ENCODE measurements around the gene SPARCL1. TPM values are rescaled to one million over a fixed set of nuclear protein-coding genes. Genes with fewer than 3 reads are reported as not detected.
"Not testable (repeated sequence)": the region's sequence is repeated elsewhere in the genome, so short reads cannot be mapped to it uniquely, and the experiment has no call there.

The SPARCL1 gene, protein sequence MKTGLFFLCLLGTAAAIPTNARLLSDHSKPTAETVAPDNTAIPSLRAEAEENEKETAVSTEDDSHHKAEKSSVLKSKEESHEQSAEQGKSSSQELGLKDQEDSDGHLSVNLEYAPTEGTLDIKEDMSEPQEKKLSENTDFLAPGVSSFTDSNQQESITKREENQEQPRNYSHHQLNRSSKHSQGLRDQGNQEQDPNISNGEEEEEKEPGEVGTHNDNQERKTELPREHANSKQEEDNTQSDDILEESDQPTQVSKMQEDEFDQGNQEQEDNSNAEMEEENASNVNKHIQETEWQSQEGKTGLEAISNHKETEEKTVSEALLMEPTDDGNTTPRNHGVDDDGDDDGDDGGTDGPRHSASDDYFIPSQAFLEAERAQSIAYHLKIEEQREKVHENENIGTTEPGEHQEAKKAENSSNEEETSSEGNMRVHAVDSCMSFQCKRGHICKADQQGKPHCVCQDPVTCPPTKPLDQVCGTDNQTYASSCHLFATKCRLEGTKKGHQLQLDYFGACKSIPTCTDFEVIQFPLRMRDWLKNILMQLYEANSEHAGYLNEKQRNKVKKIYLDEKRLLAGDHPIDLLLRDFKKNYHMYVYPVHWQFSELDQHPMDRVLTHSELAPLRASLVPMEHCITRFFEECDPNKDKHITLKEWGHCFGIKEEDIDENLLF
- not detected in 2 replicates for total RNA-seq

DNA sequence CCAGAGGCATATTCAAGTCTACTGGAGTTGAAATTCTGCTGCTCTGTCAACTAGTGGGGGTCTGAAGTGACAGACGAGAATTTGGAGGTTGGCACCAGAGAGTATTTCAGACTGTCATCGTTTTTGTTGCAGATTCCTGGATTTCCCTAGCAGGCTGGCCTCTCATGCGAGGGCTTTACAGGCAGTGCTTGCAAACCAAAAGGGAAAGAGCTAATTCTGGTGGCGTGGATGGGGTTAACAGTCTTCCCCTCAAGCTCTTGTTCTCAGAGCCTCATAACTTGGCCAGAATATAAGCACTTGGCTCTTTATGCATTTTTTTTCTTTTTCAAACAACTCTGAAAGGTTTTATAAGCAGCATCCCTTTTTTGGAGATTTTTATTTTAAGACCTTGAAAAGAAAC, at the start of gene SPARCL1:
Gene SPARCL1 (minus strand): TSS at position 190 of the 400 bp plus-strand sequence. CDS start 29,802 bp downstream, outside the sequence.
- no peak for DNase-seq (ENCODE audit: low read depth)
- TF ChIP-seq, protein P1, sequence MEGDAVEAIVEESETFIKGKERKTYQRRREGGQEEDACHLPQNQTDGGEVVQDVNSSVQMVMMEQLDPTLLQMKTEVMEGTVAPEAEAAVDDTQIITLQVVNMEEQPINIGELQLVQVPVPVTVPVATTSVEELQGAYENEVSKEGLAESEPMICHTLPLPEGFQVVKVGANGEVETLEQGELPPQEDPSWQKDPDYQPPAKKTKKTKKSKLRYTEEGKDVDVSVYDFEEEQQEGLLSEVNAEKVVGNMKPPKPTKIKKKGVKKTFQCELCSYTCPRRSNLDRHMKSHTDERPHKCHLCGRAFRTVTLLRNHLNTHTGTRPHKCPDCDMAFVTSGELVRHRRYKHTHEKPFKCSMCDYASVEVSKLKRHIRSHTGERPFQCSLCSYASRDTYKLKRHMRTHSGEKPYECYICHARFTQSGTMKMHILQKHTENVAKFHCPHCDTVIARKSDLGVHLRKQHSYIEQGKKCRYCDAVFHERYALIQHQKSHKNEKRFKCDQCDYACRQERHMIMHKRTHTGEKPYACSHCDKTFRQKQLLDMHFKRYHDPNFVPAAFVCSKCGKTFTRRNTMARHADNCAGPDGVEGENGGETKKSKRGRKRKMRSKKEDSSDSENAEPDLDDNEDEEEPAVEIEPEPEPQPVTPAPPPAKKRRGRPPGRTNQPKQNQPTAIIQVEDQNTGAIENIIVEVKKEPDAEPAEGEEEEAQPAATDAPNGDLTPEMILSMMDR (IDR thresholded peaks at IDR 0.05; ENCODE audit: insufficient read depth, low read length, severe bottlenecking), result no peak
- H3K27me3 ChIP-seq (ENCODE audit: control insufficient read depth, insufficient read depth, low read length), result no peaks in the 10 kb centered on the region
- FAIRE-seq, result no peak
- no peak within 1 kb of the TSS for H3K4me3 ChIP-seq (ENCODE audit: low read depth, low read length)
- H3K36me3 ChIP-seq (ENCODE audit: control insufficient read depth, insufficient read depth, low read length), result no peaks in the 10 kb centered on the region

DNA sequence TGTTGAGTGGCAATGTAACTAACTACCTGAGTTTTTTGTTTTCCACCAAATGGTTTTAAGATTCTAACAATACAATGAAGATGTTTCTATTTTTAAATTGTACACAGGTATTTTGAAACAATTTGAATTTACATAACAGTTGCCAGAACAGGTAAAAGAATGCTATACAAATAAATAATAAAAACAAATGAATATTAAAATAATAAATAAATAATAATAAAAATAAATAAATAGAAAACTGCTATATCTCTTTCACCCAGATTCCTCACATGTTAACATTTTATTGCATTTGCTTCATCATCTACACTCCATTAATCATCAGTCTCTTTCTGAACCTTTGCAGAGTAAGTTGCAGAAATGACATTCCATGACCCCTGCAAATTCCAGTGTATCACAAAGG, 46.8 kb upstream of the SPARCL1 start:
- no peak for DNase-seq (ENCODE audit: low read depth)
- TF ChIP-seq, protein P1 (IDR thresholded peaks at IDR 0.05; ENCODE audit: insufficient read depth, low read length, severe bottlenecking), result no peak
- FAIRE-seq, result no peak
- H3K4me3 ChIP-seq (ENCODE audit: low read depth, low read length), result no peak overlapping the region
- no peaks in the 10 kb centered on the region for H3K27me3 ChIP-seq (ENCODE audit: control insufficient read depth, insufficient read depth, low read length)
- H3K36me3 ChIP-seq (ENCODE audit: control insufficient read depth, insufficient read depth, low read length), result no peaks in the 10 kb centered on the region

DNA sequence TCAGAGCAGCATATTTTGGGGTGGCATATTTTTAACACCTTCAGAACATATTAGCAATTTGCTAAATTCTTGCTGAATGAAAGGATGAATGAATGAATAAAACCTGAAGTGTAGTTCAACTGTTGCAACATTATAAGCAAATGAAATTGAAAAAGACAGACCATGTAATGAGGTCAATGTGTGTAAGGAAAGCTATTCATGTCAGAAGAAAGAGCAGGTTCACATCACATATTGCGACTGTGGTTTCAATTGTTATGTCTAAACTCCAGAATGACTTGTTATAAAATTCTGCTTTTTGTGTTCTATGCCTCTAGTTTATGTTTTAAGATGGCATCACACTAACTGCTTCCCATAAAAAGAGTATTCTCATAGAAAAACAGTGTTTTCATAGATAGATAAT, 46.2 kb upstream of the SPARCL1 start:
- TF ChIP-seq, protein P1 (IDR thresholded peaks at IDR 0.05; ENCODE audit: insufficient read depth, low read length, severe bottlenecking), result no peak
- FAIRE-seq, result no peak
- H3K36me3 ChIP-seq (ENCODE audit: control insufficient read depth, insufficient read depth, low read length), result no peaks in the 10 kb centered on the region
- H3K27me3 ChIP-seq (ENCODE audit: control insufficient read depth, insufficient read depth, low read length), result no peaks in the 10 kb centered on the region
- no peak overlapping the region for H3K4me3 ChIP-seq (ENCODE audit: low read depth, low read length)
- no peak for DNase-seq (ENCODE audit: low read depth)

DNA sequence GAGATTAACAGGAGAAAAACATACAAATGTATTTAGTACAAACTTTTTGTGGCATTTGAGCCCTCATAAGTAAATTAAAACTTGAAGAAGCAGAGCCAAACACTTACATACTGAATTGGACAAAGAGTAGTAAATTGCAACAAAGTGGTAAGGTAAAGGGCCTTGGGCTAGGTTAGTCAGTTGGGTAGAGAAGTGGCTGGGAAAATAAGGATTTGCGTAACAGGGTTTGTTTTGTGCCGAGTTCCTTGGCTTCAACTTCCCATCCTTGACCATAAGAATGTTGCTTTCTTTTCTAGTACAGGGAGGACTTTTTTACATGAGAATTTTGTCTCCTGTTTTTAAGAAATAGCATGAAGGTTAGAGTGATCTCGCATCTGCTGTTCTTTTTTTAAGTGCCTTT, 45.8 kb upstream of the SPARCL1 start:
- no peaks in the 10 kb centered on the region for H3K27me3 ChIP-seq (ENCODE audit: control insufficient read depth, insufficient read depth, low read length)
- FAIRE-seq (no peak), DNase-seq (ENCODE audit: low read depth) (peak; percentile 89)
- TF ChIP-seq, protein P1 (IDR thresholded peaks at IDR 0.05; ENCODE audit: insufficient read depth, low read length, severe bottlenecking), result no peak
- H3K4me3 ChIP-seq (ENCODE audit: low read depth, low read length), result no peak overlapping the region
- H3K36me3 ChIP-seq (ENCODE audit: control insufficient read depth, insufficient read depth, low read length), result no peaks in the 10 kb centered on the region

DNA sequence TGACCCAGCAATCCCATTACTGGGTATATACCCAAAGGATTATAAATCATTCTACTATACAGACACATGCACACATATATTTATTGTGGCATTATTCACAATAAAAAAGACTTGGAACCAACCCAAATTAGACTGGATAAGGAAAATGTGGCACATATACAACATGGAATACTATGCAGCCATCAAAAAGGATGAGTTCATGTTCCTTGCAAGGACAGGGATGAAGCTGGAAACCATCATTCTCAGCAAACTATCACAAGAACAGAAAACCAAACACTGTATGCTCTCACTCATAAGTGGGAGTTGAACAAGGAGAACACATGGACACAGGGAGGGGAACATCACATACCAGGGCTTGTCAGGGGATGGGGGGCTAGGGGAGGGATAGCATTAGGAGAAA, 45.2 kb upstream of the SPARCL1 start:
- H3K4me3 ChIP-seq (ENCODE audit: low read depth, low read length); H3K36me3 ChIP-seq (ENCODE audit: control insufficient read depth, insufficient read depth, low read length); FAIRE-seq; DNase-seq (ENCODE audit: low read depth); H3K27me3 ChIP-seq (ENCODE audit: control insufficient read depth, insufficient read depth, low read length): not testable (repeated sequence)

DNA sequence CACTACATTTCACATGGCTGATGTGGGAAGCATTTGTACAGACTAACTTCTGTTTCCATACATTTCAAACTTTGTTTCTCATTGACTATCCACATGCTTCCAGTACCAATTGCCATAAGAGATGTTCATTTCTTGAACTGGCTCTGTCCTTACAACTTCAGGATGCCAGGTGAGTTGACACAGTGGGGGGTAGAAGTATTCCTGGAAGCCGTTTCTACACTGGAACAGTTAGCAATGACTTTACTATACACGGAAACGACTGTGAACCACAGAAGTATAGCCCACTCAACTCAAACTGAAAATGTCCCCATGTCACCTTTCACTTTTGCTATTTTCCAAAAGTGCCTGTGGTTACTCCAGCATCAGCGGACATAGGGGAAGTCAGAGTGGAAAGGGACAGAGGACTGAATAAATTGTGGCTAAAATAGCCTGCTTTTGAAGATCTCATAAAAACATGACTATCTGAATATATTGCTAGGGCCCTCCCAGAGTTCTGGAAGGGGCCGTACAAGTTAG, 41.2 kb upstream of the SPARCL1 start:
- DNase-seq (ENCODE audit: low read depth) (no peak), FAIRE-seq (no peak)
- no peak overlapping the region for H3K4me3 ChIP-seq (ENCODE audit: low read depth, low read length)
- H3K36me3 ChIP-seq (ENCODE audit: control insufficient read depth, insufficient read depth, low read length), result no peaks in the 10 kb centered on the region
- no peaks in the 10 kb centered on the region for H3K27me3 ChIP-seq (ENCODE audit: control insufficient read depth, insufficient read depth, low read length)
- TF ChIP-seq, protein P1 (IDR thresholded peaks at IDR 0.05; ENCODE audit: insufficient read depth, low read length, severe bottlenecking), result no peak

Data from bronchial epithelial cell (primary cell).